ENCODE measurements around the gene BCL2L13.
"Not testable (repeated sequence)": the region's sequence is repeated elsewhere in the genome, so short reads cannot be mapped to it uniquely, and the experiment has no call there.

Gene BCL2L13

DNA sequence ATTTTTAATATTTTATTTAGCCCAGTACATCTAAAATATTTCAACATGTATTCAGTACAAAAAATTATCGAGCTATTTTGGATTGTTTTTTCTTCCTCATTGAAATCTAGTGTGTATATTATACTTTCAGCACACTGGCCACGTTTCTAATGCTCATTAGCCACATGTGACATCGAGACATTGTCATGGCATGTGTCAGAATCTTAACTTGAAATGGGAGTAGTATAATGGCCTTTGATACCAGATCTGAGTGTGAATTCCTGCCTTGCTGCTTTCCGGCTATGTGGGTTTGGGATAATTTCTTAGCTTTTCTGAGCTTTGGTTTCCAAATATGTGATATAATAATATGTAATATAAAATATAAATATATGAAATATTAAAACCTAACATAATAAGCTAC is 54.3 kb downstream of the BCL2L13 start:
- TF ChIP-seq, protein P1, sequence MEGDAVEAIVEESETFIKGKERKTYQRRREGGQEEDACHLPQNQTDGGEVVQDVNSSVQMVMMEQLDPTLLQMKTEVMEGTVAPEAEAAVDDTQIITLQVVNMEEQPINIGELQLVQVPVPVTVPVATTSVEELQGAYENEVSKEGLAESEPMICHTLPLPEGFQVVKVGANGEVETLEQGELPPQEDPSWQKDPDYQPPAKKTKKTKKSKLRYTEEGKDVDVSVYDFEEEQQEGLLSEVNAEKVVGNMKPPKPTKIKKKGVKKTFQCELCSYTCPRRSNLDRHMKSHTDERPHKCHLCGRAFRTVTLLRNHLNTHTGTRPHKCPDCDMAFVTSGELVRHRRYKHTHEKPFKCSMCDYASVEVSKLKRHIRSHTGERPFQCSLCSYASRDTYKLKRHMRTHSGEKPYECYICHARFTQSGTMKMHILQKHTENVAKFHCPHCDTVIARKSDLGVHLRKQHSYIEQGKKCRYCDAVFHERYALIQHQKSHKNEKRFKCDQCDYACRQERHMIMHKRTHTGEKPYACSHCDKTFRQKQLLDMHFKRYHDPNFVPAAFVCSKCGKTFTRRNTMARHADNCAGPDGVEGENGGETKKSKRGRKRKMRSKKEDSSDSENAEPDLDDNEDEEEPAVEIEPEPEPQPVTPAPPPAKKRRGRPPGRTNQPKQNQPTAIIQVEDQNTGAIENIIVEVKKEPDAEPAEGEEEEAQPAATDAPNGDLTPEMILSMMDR (IDR thresholded peaks at IDR 0.05; ENCODE audit: low read depth, low read length, missing control alignments) = no peak
- DNase-seq (ENCODE audit: low read depth) = no peak
- no peak overlapping the region for H3K4me3 ChIP-seq (ENCODE audit: low read depth, low read length)

DNA sequence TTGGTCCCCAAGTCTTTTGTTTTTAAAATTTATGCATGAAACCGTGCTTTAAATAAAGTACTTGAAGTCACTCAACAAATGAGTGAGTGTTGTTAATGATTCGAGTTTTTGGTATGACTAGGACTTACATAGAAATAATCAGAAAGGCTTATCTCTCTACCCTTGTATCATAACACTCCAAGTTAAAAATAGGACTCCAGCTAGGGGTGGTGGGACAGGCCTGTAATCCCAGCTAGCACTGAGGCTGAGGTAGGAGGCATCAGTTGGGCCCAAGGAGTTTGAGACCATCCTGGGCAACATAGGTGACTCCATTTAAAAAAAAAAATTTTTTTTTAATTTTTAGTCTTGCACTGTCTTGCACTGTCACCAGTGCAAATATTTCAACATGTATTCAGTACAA is 55.6 kb downstream of the BCL2L13 start:
- no peak overlapping the region for H3K4me3 ChIP-seq (ENCODE audit: low read depth, low read length)
- DNase-seq (ENCODE audit: low read depth) = no peak
- TF ChIP-seq, protein P1 (IDR thresholded peaks at IDR 0.05; ENCODE audit: low read depth, low read length, missing control alignments) = no peak

DNA sequence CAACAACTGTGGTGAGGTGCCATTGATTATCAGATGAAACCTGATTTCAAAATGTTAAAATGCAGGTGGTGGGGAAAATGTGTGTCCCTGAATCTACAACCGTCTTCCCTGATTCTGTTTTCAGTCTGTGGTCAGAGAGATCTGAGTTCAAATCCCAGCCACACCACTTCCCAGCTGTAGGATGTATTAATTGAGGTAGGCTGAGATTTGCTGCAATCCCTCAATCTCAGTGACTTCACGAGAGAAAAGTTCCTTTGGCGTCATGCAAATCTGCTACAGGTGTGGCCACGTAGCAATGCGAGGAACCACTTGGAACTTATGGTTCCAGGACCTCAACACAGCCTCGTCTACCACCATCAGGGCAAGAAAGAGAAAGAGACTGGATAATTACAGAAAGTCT is 56.2 kb downstream of the BCL2L13 start:
- H3K4me3 ChIP-seq (ENCODE audit: low read depth, low read length) = no peak overlapping the region
- TF ChIP-seq, protein P1 (IDR thresholded peaks at IDR 0.05; ENCODE audit: low read depth, low read length, missing control alignments) = no peak
- no peak for DNase-seq (ENCODE audit: low read depth)

DNA sequence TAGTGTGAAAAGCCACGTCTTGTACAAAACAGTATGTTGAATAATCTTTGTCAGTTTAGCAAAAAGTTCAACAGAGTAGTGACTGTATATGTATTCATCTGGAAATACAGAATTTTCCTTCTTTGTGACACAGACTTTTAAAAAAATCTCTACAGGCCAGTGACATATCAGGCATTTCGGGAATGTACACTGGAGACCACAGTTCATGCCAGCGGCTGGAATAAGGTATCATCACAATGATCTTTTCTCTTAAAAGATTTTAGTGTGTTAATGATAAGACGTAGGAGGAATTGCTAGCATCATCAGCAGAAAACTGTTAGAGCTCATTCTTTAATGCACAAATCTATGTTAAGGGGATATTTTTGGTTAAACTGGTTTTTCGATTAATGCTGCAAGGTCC is 57.4 kb downstream of the BCL2L13 start:
- no peak overlapping the region for H3K4me3 ChIP-seq (ENCODE audit: low read depth, low read length)
- TF ChIP-seq, protein P1 (IDR thresholded peaks at IDR 0.05; ENCODE audit: low read depth, low read length, missing control alignments) = no peak
- no peak for DNase-seq (ENCODE audit: low read depth)

DNA sequence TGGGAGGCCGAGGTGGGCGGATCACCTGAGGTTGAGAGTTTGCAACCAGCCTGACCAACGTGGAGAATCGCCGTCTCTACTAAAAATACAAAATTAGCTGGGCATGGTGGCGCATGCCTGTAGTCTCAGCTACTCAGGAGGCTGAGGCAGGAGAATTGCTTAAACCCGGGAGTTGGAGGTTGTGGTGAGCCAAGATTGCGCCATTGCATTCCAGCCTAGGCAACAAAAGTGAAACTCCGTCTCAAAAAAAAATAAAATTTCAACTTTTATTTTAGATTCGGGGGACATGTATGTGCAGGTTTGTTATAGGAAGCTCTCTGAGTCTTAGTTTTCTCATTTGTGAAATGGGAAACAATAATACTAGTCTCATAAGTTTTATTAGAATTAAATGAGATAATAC is 58.6 kb downstream of the BCL2L13 start:
- not testable (repeated sequence) for DNase-seq (ENCODE audit: low read depth); H3K4me3 ChIP-seq (ENCODE audit: low read depth, low read length)

DNA sequence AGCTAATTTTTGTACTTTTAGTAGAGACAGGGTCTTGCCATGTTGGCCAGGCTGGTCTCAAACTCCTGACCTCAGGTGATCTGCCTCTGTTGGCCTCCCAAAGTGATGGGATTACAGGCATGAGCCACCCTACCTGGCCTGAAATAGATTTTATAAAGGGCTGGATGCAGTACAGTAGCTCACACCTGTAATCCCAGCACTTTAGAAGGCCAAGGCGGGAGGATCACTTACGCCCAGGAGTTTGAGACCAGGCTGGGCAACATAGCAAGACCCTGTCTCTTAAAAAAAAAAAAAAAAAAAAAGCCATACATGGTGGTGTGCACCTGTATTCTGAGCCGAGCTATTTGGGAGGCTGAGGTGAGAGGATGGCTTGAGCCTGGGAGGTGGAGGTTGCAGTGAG is 59.7 kb downstream of the BCL2L13 start:
- not testable (repeated sequence) for H3K4me3 ChIP-seq (ENCODE audit: low read depth, low read length); DNase-seq (ENCODE audit: low read depth)

DNA sequence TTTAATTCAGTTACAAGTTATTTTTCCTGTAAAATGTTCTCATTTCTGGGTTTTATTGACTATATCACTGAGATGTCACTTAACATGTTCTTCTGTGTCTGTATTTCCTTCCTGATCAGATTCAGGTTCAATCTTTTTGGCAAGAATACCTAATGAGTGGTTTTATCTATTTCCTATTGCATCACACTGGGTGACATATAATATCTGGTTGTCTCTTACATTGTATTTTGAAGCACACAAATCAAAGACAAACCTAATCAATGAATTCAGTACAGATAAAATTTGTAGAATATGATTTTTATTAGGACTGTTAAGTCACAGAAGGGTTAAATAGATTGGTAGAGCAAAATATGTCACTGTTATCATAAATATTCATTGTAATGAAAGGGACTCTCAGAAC is 60.4 kb downstream of the BCL2L13 start:
- TF ChIP-seq, protein P1 (IDR thresholded peaks at IDR 0.05; ENCODE audit: low read depth, low read length, missing control alignments) = no peak
- DNase-seq (ENCODE audit: low read depth) = no peak
- H3K4me3 ChIP-seq (ENCODE audit: low read depth, low read length) = no peak overlapping the region

DNA sequence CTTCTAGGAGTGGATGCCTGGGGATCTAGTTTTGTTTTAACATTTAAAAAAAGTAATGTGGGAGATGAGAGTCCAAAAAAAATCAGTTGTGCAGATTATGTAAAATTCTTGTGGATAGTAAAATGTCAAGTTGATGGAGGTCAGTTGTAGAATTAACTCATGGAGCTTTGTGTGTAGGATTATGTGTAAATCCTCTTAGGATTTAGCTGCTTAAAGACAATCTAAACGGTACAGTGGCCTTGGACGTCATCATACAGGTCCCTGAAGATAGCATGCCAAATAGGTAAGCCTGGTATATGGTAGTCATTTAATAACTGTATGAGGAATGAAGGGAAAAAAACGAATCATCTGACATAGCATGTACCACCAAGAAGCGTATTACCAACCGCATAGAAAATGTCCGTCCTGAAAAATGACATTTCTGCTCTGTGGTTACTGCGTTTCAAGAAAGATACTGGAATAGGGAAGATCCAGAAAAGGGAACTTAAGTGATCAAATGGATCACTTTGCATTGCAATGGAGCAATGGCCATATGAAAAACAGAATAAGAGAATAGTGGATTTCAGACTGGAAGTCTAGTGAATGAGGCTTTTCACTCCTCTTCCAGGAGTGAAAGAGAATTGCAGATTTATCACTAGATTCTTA is 61.3 kb downstream of the BCL2L13 start:
- TF ChIP-seq, protein P1 (IDR thresholded peaks at IDR 0.05; ENCODE audit: low read depth, low read length, missing control alignments) = no peak
- DNase-seq (ENCODE audit: low read depth) = no peak
- H3K4me3 ChIP-seq (ENCODE audit: low read depth, low read length) = no peak overlapping the region

Data from GM12864 (cell line).